ENCODE data around the gene SLFN13. TPM values are rescaled to one million over a fixed set of nuclear protein-coding genes. Genes with fewer than 3 reads are reported as not detected.

SLFN13 gene
- total RNA-seq, 2 donors from 2014 or later: 2.1 to 2.3 TPM

GRCh38 chr17:35453171-35453570 is 4.6 kb upstream of the SLFN13 start:
- whole genome bisulfite sequencing, 2 donors: 13 to 40% methylated on average over 1 of the region's 1 CpG

DNA sequence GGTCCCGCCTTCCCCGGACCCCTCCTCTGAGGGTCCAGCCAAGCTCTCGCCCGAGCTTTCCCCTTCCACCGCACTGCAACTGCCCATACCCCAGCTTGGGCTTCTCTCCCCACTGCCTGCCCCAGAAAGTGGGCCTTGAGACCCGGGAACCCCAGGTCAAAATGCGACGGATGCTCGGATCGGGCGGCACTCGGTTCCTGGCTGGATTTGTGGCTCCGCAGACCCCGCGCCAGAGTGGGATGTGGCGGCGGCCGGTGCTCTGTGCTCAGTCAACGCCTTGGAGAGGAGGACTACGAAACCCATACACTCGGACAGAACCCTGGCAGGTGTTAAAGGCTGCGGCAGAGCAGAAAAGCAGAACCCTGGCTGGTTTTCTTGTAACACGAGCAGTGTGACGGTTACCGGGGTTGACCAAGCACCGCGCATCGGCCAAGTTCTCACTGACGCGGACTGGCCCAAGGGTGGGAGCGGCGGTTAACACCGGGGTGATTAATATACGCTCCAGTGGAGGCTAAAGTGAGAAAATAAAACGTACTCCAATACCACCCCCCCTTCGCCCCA is 885 bp upstream of the SLFN13 start:
- H3K27me3 ChIP-seq: peaks cover 0 to 5% of the 10 kb centered on the region in 2 donors
- peak in 2 of 4 donors; percentile 27 to 33 for DNase-seq
- H3K9me3 ChIP-seq: no peaks in the 10 kb centered on the region
- intact Hi-C loops (cut with DNase I): no loop called here
- peaks cover 17% of the 10 kb centered on the region for H3K4me1 ChIP-seq
- H3K27ac ChIP-seq: no peak overlapping the region
- WGBS, 2 donors: 8 to 13% methylated on average over 32 to 36 of the region's 36 CpGs
- H3K4me3 ChIP-seq: no peak overlapping the region
- no peak for TF ChIP-seq POLR2A (IDR thresholded peaks at IDR 0.05)
- TF ChIP-seq, protein P1, sequence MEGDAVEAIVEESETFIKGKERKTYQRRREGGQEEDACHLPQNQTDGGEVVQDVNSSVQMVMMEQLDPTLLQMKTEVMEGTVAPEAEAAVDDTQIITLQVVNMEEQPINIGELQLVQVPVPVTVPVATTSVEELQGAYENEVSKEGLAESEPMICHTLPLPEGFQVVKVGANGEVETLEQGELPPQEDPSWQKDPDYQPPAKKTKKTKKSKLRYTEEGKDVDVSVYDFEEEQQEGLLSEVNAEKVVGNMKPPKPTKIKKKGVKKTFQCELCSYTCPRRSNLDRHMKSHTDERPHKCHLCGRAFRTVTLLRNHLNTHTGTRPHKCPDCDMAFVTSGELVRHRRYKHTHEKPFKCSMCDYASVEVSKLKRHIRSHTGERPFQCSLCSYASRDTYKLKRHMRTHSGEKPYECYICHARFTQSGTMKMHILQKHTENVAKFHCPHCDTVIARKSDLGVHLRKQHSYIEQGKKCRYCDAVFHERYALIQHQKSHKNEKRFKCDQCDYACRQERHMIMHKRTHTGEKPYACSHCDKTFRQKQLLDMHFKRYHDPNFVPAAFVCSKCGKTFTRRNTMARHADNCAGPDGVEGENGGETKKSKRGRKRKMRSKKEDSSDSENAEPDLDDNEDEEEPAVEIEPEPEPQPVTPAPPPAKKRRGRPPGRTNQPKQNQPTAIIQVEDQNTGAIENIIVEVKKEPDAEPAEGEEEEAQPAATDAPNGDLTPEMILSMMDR (IDR thresholded peaks at IDR 0.05): no peak
- no peaks in the 10 kb centered on the region for H3K36me3 ChIP-seq (replicated peaks in 1 of 2; ENCODE audit: insufficient read depth in 1 of 2, low read depth in 2 of 2)
- ATAC-seq: peak; percentile 16

More at GRCh38 chr17:35453171-35453570, 4.6 kb upstream of the SLFN13 start:
- H3K36me3 ChIP-seq (replicated peaks in 1 of 2; ENCODE audit: insufficient read depth in 1 of 2, low read depth in 2 of 2): no peaks in the 10 kb centered on the region
- peaks cover 0 to 5% of the 10 kb centered on the region in 2 donors for H3K27me3 ChIP-seq
- DNase-seq: no peak
- no peak overlapping the region for H3K27ac ChIP-seq
- peaks cover 16% of the 10 kb centered on the region for H3K4me1 ChIP-seq
- no peak for ATAC-seq
- intact Hi-C loops (cut with DNase I): no loop called here
- H3K9me3 ChIP-seq: no peaks in the 10 kb centered on the region
- no peak overlapping the region for H3K4me3 ChIP-seq
- TF ChIP-seq, protein P1 (IDR thresholded peaks at IDR 0.05): no peak
- TF ChIP-seq POLR2A (IDR thresholded peaks at IDR 0.05): no peak

- H3K27ac ChIP-seq: no peak overlapping the region
- WGBS, 2 donors: 17 to 28% methylated on average over 9 to 16 of the region's 16 CpGs
- no peaks in the 10 kb centered on the region for H3K36me3 ChIP-seq (replicated peaks in 1 of 2; ENCODE audit: insufficient read depth in 1 of 2, low read depth in 2 of 2)
- H3K9me3 ChIP-seq: no peaks in the 10 kb centered on the region
- no peak overlapping the region for H3K4me3 ChIP-seq
- H3K4me1 ChIP-seq: peaks cover 17% of the 10 kb centered on the region
- TF ChIP-seq POLR2A (IDR thresholded peaks at IDR 0.05): no peak
- TF ChIP-seq, protein P1 (IDR thresholded peaks at IDR 0.05): no peak
- DNase-seq (no peak), ATAC-seq (no peak)
- intact Hi-C loops (cut with DNase I): no loop called here
- H3K27me3 ChIP-seq: peaks cover 0 to 5% of the 10 kb centered on the region in 2 donors
Measured at GRCh38 chr17:35448899-35449227, 297 bp upstream of the SLFN13 start.

- WGBS, 2 donors: 39 to 49% methylated on average over 3 of the region's 3 CpGs
- no peak overlapping the region for H3K4me3 ChIP-seq
- intact Hi-C loops (cut with DNase I): no loop called here
- no peak overlapping the region for H3K27ac ChIP-seq
- H3K36me3 ChIP-seq (replicated peaks in 1 of 2; ENCODE audit: insufficient read depth in 1 of 2, low read depth in 2 of 2): no peaks in the 10 kb centered on the region
- TF ChIP-seq, protein P1 (IDR thresholded peaks at IDR 0.05): no peak
- TF ChIP-seq POLR2A (IDR thresholded peaks at IDR 0.05): no peak
- peaks cover 17% of the 10 kb centered on the region for H3K4me1 ChIP-seq
- ATAC-seq (no peak), DNase-seq (no peak)
- H3K9me3 ChIP-seq: no peaks in the 10 kb centered on the region
- peaks cover 0 to 5% of the 10 kb centered on the region in 2 donors for H3K27me3 ChIP-seq
Measured at GRCh38 chr17:35447499-35447898, 1.1 kb downstream of the SLFN13 start.

GRCh38 chr17:35438433-35438832 is 10.1 kb downstream of the SLFN13 start:
- DNase-seq (no peak), ATAC-seq (no peak)
- intact Hi-C loops (cut with DNase I): no loop called here
- Histone ChIP-seq H3K9me3 (no peaks in the 10 kb centered on the region), H3K4me3 (no peak overlapping the region), H3K4me1 (peaks cover 7% of the 10 kb centered on the region), H3K36me3 (replicated peaks in 1 of 2; ENCODE audit: insufficient read depth in 1 of 2, low read depth in 2 of 2) (no peaks in the 10 kb centered on the region), H3K27me3 (no peaks in the 10 kb centered on the region), H3K27ac (no peak overlapping the region)
- TF ChIP-seq, protein P1 (IDR thresholded peaks at IDR 0.05): no peak
- no peak for TF ChIP-seq POLR2A (IDR thresholded peaks at IDR 0.05)

Data from body of pancreas (tissue), 4 donors.